KOPT-K1 (cell line): Measurements from ENCODE around the gene DIP2C.
"Not testable (repeated sequence)": the region's sequence is repeated elsewhere in the genome, so short reads cannot be mapped to it uniquely, and the experiment has no call there.

Experiments used
- H3K27ac ChIP-seq: fragments of 200-600 bp; sonication (generic); 2 replicates; pipeline ENCODE4 v1.5.1; 2016; ENCODE audit warnings: antibody characterized with exemption, mild to moderate bottlenecking, low read depth, low read length; ENCODE audit not compliant: poor library complexity, severe bottlenecking
- H3K36me3 ChIP-seq: fragments of 200-600 bp; sonication (generic); 2 replicates; pipeline ENCODE4 v1.5.1; 2017; ENCODE audit warnings: antibody characterized with exemption, mild to moderate bottlenecking, low read length, moderate library complexity; ENCODE audit not compliant: insufficient read depth
- H3K9me3 ChIP-seq: fragments of 200-600 bp; sonication (generic); 2 replicates; pipeline ENCODE4 v1.5.1; 2017; ENCODE audit warnings: antibody characterized with exemption, low read length, mild to moderate bottlenecking; ENCODE audit not compliant: insufficient read depth, poor library complexity, severe bottlenecking

Gene DIP2C

GRCh38 chr10:521261-522250 is 167.9 kb downstream of the DIP2C start:
- Histone ChIP-seq H3K36me3 (no peaks in the 10 kb centered on the region), H3K9me3 (no peaks in the 10 kb centered on the region), H3K27ac (no peak overlapping the region)

- Histone ChIP-seq H3K27ac (no peak overlapping the region), H3K9me3 (no peaks in the 10 kb centered on the region), H3K36me3 (no peaks in the 10 kb centered on the region)
Measured at GRCh38 chr10:520402-520787, 169.1 kb downstream of the DIP2C start.

GRCh38 chr10:519716-520401 is 169.6 kb downstream of the DIP2C start:
- no peaks in the 10 kb centered on the region for H3K9me3 ChIP-seq
- H3K36me3 ChIP-seq: no peaks in the 10 kb centered on the region
- H3K27ac ChIP-seq: no peak overlapping the region

- Histone ChIP-seq H3K36me3 (no peaks in the 10 kb centered on the region), H3K27ac (no peak overlapping the region), H3K9me3 (no peaks in the 10 kb centered on the region)
Measured at GRCh38 chr10:519055-519715, 170.3 kb downstream of the DIP2C start.

- Histone ChIP-seq H3K27ac (no peak overlapping the region), H3K9me3 (no peaks in the 10 kb centered on the region)
Measured at GRCh38 chr10:517872-518475, 171.5 kb downstream of the DIP2C start.

GRCh38 chr10:517241-517830 is 172.1 kb downstream of the DIP2C start:
- Histone ChIP-seq H3K36me3 (no peaks in the 10 kb centered on the region), H3K9me3 (no peaks in the 10 kb centered on the region), H3K27ac (no peak overlapping the region)

More at GRCh38 chr10:517872-518475, 171.5 kb downstream of the DIP2C start:
- H3K36me3 ChIP-seq: no peaks in the 10 kb centered on the region

GRCh38 chr10:516764-517163 is 172.7 kb downstream of the DIP2C start:
- H3K36me3 ChIP-seq: no peaks in the 10 kb centered on the region
- no peaks in the 10 kb centered on the region for H3K9me3 ChIP-seq
- no peak overlapping the region for H3K27ac ChIP-seq

GRCh38 chr10:515674-516073 is 173.8 kb downstream of the DIP2C start:
- Histone ChIP-seq H3K36me3 (no peaks in the 10 kb centered on the region), H3K9me3 (no peaks in the 10 kb centered on the region), H3K27ac (no peak overlapping the region)

- Histone ChIP-seq H3K27ac (no peak overlapping the region), H3K9me3 (no peaks in the 10 kb centered on the region)
Measured at GRCh38 chr10:514137-514671, 175.3 kb downstream of the DIP2C start.

GRCh38 chr10:513393-513792 is 176.1 kb downstream of the DIP2C start:
- H3K27ac ChIP-seq: no peak overlapping the region
- H3K36me3 ChIP-seq: no peaks in the 10 kb centered on the region
- no peaks in the 10 kb centered on the region for H3K9me3 ChIP-seq

More at GRCh38 chr10:514137-514671, 175.3 kb downstream of the DIP2C start:
- H3K36me3 ChIP-seq: no peaks in the 10 kb centered on the region

- H3K9me3 ChIP-seq, H3K27ac ChIP-seq, H3K36me3 ChIP-seq: not testable (repeated sequence)
Measured at GRCh38 chr10:512661-513060, 176.8 kb downstream of the DIP2C start.

- H3K27ac ChIP-seq: no peak overlapping the region
Measured at GRCh38 chr10:511849-512191, 177.6 kb downstream of the DIP2C start.

GRCh38 chr10:511101-511848 is 178.2 kb downstream of the DIP2C start:
- no peak overlapping the region for H3K27ac ChIP-seq
- no peaks in the 10 kb centered on the region for H3K9me3 ChIP-seq
- H3K36me3 ChIP-seq: no peaks in the 10 kb centered on the region

More at GRCh38 chr10:511849-512191, 177.6 kb downstream of the DIP2C start:
- no peaks in the 10 kb centered on the region for H3K9me3 ChIP-seq
- no peaks in the 10 kb centered on the region for H3K36me3 ChIP-seq

- no peak overlapping the region for H3K27ac ChIP-seq
- H3K36me3 ChIP-seq: no peaks in the 10 kb centered on the region
- no peaks in the 10 kb centered on the region for H3K9me3 ChIP-seq
Measured at GRCh38 chr10:510415-510881, 179.0 kb downstream of the DIP2C start.
